DMS114 treated with DMSO at 0.1 percent for 48 hours (cell line): ENCODE data around the gene POFUT2.
A peak's percentile ranks its signal among the peaks of the same experiment; 100 is the strongest.

Experiments
- DNase-seq: peaks from one replicate; lab custom pipeline; 2025; ENCODE audit not compliant: unreplicated experiment; lab: John Stamatoyannopoulos, UW

The POFUT2 gene

GRCh38 chr21:45252448-45252925 is 35.2 kb downstream of the POFUT2 start:
- no peak for DNase-seq

- no peak for DNase-seq
These were observed 35.9 kb downstream of the POFUT2 start for GRCh38 chr21:45251635-45252447.

- no peak for DNase-seq
These were observed 36.6 kb downstream of the POFUT2 start for GRCh38 chr21:45250914-45251634.

GRCh38 chr21:45250272-45250671 is 37.4 kb downstream of the POFUT2 start:
- DNase-seq = no peak

- DNase-seq = no peak
These were observed 38.1 kb downstream of the POFUT2 start for GRCh38 chr21:45249626-45250025.

- no peak for DNase-seq
These were observed 38.8 kb downstream of the POFUT2 start for GRCh38 chr21:45248893-45249381.

- DNase-seq = no peak
These were observed 39.3 kb downstream of the POFUT2 start for GRCh38 chr21:45248301-45248892.

- DNase-seq = no peak
These were observed 41.0 kb downstream of the POFUT2 start for GRCh38 chr21:45246386-45247320.

GRCh38 chr21:45244799-45245340 is 42.8 kb downstream of the POFUT2 start:
- DNase-seq = no peak

- no peak for DNase-seq
These were observed 44.1 kb downstream of the POFUT2 start for GRCh38 chr21:45243603-45244002.

- DNase-seq = no peak
These were observed 46.3 kb downstream of the POFUT2 start for GRCh38 chr21:45241357-45241756.

GRCh38 chr21:45237401-45237800 is 50.3 kb downstream of the POFUT2 start:
- DNase-seq = no peak

GRCh38 chr21:45236481-45236880 is 51.2 kb downstream of the POFUT2 start:
- no peak for DNase-seq

- DNase-seq = no peak
These were observed 52.2 kb downstream of the POFUT2 start for GRCh38 chr21:45235488-45235887.

- DNase-seq = no peak
These were observed 52.7 kb downstream of the POFUT2 start for GRCh38 chr21:45234965-45235364.

- DNase-seq = peak; percentile 16
These were observed 53.6 kb downstream of the POFUT2 start for GRCh38 chr21:45234127-45234526.

- DNase-seq = no peak
These were observed 56.0 kb downstream of the POFUT2 start for GRCh38 chr21:45231705-45232104.

GRCh38 chr21:45228656-45229240 is 58.9 kb downstream of the POFUT2 start:
- DNase-seq = no peak

GRCh38 chr21:45228171-45228641 is 59.5 kb downstream of the POFUT2 start:
- DNase-seq = no peak

GRCh38 chr21:45227735-45228134 is 60.0 kb downstream of the POFUT2 start:
- DNase-seq = no peak
